Aorta (tissue), 5 donors: Measurements from ENCODE around the gene GABARAP. TPM values are rescaled to one million over a fixed set of nuclear protein-coding genes. Genes with fewer than 3 reads are reported as not detected.

ENCODE experiments used
- ATAC-seq: fragments of 200-7000 bp; cut with Tn5 transposase; one replicate; pipeline ENCODE4 v1.9.1; 2022; ENCODE audit warnings: moderate library complexity; ENCODE audit not compliant: low FRiP score
- DNase-seq, 2 donors: peaks; one replicate each; pipeline ENCODE4 v3.0.0-alpha.2; 2020
- H3K27ac ChIP-seq, 2 donors: one replicate each; pipeline ENCODE4 v1.5.1; 2013; ENCODE audit warnings: low read length in 2 of 2, mild to moderate bottlenecking in 2 of 2, moderate library complexity in 2 of 2, control low read depth in 1 of 2, inconsistent platforms in 1 of 2, low read depth in 1 of 2
- H3K27me3 ChIP-seq, 2 donors: one replicate each; pipeline ENCODE4 v1.6.1; 2013; ENCODE audit warnings: control low read depth in 1 of 2, low read length in 1 of 2, mild to moderate bottlenecking in 1 of 2, moderate library complexity in 1 of 2; ENCODE audit not compliant: insufficient read depth in 2 of 2, control insufficient read depth in 1 of 2
- H3K36me3 ChIP-seq, 2 donors: one replicate each; pipeline ENCODE4 v1.6.1; 2013; ENCODE audit warnings: control low read depth in 1 of 2, low read length in 1 of 2, mild to moderate bottlenecking in 1 of 2; ENCODE audit not compliant: insufficient read depth in 2 of 2, control insufficient read depth in 1 of 2
- H3K4me1 ChIP-seq, 2 donors: one replicate each; pipeline ENCODE4 v1.6.1; 2013; ENCODE audit warnings: low read length in 2 of 2, control low read depth in 1 of 2, mild to moderate bottlenecking in 1 of 2, moderate library complexity in 1 of 2; ENCODE audit not compliant: insufficient read depth in 2 of 2, control insufficient read depth in 1 of 2
- H3K4me3 ChIP-seq, 2 donors: one replicate each; pipeline ENCODE4 v1.5.1; 2013; ENCODE audit warnings: low read length in 2 of 2, control low read depth in 1 of 2, mild to moderate bottlenecking in 1 of 2
- H3K9me3 ChIP-seq: one replicate; pipeline ENCODE4 v1.6.1; 2013; ENCODE audit warnings: mild to moderate bottlenecking, low read length; ENCODE audit not compliant: control insufficient read depth
- WGBS, 2 donors: extraction: QIAGEN DNeasy Blood & Tissue Kit; methylation state at CpG; one replicate each; pipeline ENCODE4 v1.1.7; 2013; 5-methylcytosine and 5-hydroxymethylcytosine counted together
- intact Hi-C, 2 donors: fragments of 100-400 bp; cut with DNase I; formaldehyde crosslinking; loops; one replicate each; pipeline versions ENCODE4 v1.14.2 to v1.15.0; 2022
- polyA plus RNA-seq, 2 donors: library from polyadenylated mRNA; stranded (reverse); fragments of 200-250 nt; gene quantifications; one replicate each; pipeline ENCODE4 v1.2.3, GENCODE V29; 2013
- total RNA-seq, 2 donors: library from RNA; stranded (reverse); fragmentation: NEBNext Ultra II Directional; extraction: Animal tissue kit (Norgen Biotek cat#: 25700); gene quantifications; one replicate each; pipeline ENCODE4 v1.2.1, GENCODE V29; 2021
- donor health status: healthy with polysubstance abuse.
- donor health status: Bipolar disorder and iron deficiency.
- donor health status: DM: no; HTN: no; CAD: no.
- donor health status: DM: no; HTN: no; CAD: no.
- donor health status: DM: yes; HTN: yes; CAD: no.

Gene GABARAP
- total and polyA plus RNA-seq, 4 donors = 405 to 895 (median 615) TPM

- Histone ChIP-seq H3K27me3 (no peaks in the 10 kb centered on the region), H3K4me1 (no peaks in the 10 kb centered on the region), H3K9me3 (no peaks in the 10 kb centered on the region), H3K27ac (no peak overlapping the region), H3K4me3 (no peak overlapping the region), H3K36me3 (peaks cover 0 to 6% of the 10 kb centered on the region in 2 donors)
- ATAC-seq (no peak), DNase-seq (no peak)
- intact Hi-C loops = no loop called here
- WGBS, 2 donors = 65 to 69% methylated on average over 4 of the region's 4 CpGs
These were observed 18.9 kb downstream of the GABARAP start for GRCh38 chr17:7223375-7223774.

- Histone ChIP-seq H3K4me3 (no peak overlapping the region), H3K9me3 (no peaks in the 10 kb centered on the region), H3K4me1 (no peaks in the 10 kb centered on the region), H3K27ac (no peak overlapping the region), H3K36me3 (peaks cover 0 to 6% of the 10 kb centered on the region in 2 donors), H3K27me3 (no peaks in the 10 kb centered on the region)
- DNase-seq (no peak), ATAC-seq (no peak)
- intact Hi-C loops = no loop called here
- WGBS, 2 donors = 66% methylated on average over 7 of the region's 7 CpGs
These were observed 19.3 kb downstream of the GABARAP start for GRCh38 chr17:7222972-7223292.

GRCh38 chr17:7222093-7222971 is 19.9 kb downstream of the GABARAP start:
- DNase-seq = no peak
- no peaks in the 10 kb centered on the region for H3K4me1 ChIP-seq
- H3K36me3 ChIP-seq = peaks cover 0 to 6% of the 10 kb centered on the region in 2 donors
- H3K4me3 ChIP-seq = no peak overlapping the region
- no peaks in the 10 kb centered on the region for H3K9me3 ChIP-seq
- no peaks in the 10 kb centered on the region for H3K27me3 ChIP-seq
- 71 to 75% methylated on average over 15 of the region's 15 CpGs for WGBS, 2 donors
- intact Hi-C loops = no loop called here
- ATAC-seq = no peak
- H3K27ac ChIP-seq = no peak overlapping the region

GRCh38 chr17:7221278-7222092 is 20.8 kb downstream of the GABARAP start:
- 58 to 60% methylated on average over 10 of the region's 10 CpGs for WGBS, 2 donors

GRCh38 chr17:7220593-7221277 is 21.5 kb downstream of the GABARAP start:
- Histone ChIP-seq H3K27ac (peak overlapping the region in 1 of 2 donors; percentile 89), H3K36me3 (peaks cover 0 to 6% of the 10 kb centered on the region in 2 donors), H3K27me3 (no peaks in the 10 kb centered on the region), H3K4me3 (peak overlapping the region in 1 of 2 donors; percentile 56), H3K4me1 (no peaks in the 10 kb centered on the region), H3K9me3 (no peaks in the 10 kb centered on the region)
- ATAC-seq = peak; percentile 9
- DNase-seq = peak; percentile 75 to 78
- WGBS, 2 donors = 13 to 16% methylated on average over 11 of the region's 11 CpGs
- intact Hi-C loops = no loop called here

More at GRCh38 chr17:7221278-7222092, 20.8 kb downstream of the GABARAP start:
- ATAC-seq (no peak), DNase-seq (no peak)
- Histone ChIP-seq H3K4me3 (no peak overlapping the region), H3K36me3 (peaks cover 0 to 6% of the 10 kb centered on the region in 2 donors), H3K27ac (no peak overlapping the region), H3K9me3 (no peaks in the 10 kb centered on the region), H3K27me3 (no peaks in the 10 kb centered on the region), H3K4me1 (no peaks in the 10 kb centered on the region)
- intact Hi-C loops = no loop called here

GRCh38 chr17:7219812-7220592 is 22.2 kb downstream of the GABARAP start, which contains the start of the genes ACADVL and DLG4:
ACADVL (plus strand) TSS chr17:7219938; CDS start chr17:7219985, 47 bp downstream.
DLG4 (minus strand) TSS chr17:7219836.
- peak; percentile 92 for ATAC-seq
- Histone ChIP-seq H3K36me3 (peaks cover 0 to 6% of the 10 kb centered on the region in 2 donors), H3K9me3 (no peaks in the 10 kb centered on the region), H3K27ac (peak within 1 kb of the TSS; percentile 23 to 89), H3K4me3 (peak within 1 kb of the TSS; percentile 22 to 56), H3K4me1 (no peaks in the 10 kb centered on the region), H3K27me3 (no peaks in the 10 kb centered on the region)
- DNase-seq = peak; percentile 96 to 99
- WGBS, 2 donors = 0 to 1% methylated on average over 42 to 63 of the region's 63 CpGs
- intact Hi-C loops = no loop called here

- WGBS, 2 donors = 16 to 18% methylated on average over 12 of the region's 12 CpGs
- Histone ChIP-seq H3K27ac (peak overlapping the region; percentile 8 to 15), H3K4me3 (no peak overlapping the region), H3K4me1 (no peaks in the 10 kb centered on the region), H3K36me3 (peaks cover 0 to 6% of the 10 kb centered on the region in 2 donors), H3K9me3 (no peaks in the 10 kb centered on the region), H3K27me3 (no peaks in the 10 kb centered on the region)
- no peak for DNase-seq
- no peak for ATAC-seq
- intact Hi-C loops = no loop called here
These were observed 22.9 kb downstream of the GABARAP start for GRCh38 chr17:7219229-7219811.
